NCI-H82 (cell line): Measurements from ENCODE around the gene MRPS18B.
A peak's percentile ranks its signal among the peaks of the same experiment; 100 is the strongest.
"Not testable (repeated sequence)": the region's sequence is repeated elsewhere in the genome, so short reads cannot be mapped to it uniquely, and the experiment has no call there.

Experiments used
- DNase-seq: peaks from one replicate; lab custom pipeline; 2025; lab: John Stamatoyannopoulos, UW

The MRPS18B gene

GRCh38 chr6:30643656-30644055 lies 26.0 kb downstream of the MRPS18B start:
- DNase-seq: no peak

GRCh38 chr6:30644769-30645168 lies 27.1 kb downstream of the MRPS18B start:
- no peak for DNase-seq

DNA sequence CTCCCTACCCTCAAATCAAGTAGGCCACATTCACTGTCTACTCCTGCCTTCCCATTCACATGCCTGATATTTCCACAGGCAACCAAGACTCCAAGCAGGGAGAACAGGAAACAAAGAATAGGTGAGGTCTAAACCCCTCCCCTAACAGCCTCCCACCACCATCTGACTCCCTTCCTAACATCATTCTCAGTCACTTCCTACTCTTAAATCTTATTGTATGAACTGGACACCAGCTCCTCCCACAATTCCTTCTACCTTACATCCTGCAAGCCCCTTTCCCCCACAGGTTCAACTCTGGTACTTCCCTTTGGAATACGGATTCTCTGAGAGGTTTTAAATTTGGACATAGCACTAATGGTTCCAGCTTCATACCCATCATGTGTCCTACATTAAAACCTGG lies 28.3 kb downstream of the MRPS18B start:
- peak; percentile 38 for DNase-seq

GRCh38 chr6:30646450-30647241 lies 29.0 kb downstream of the MRPS18B start, which contains the start of gene C6orf136:
TSS of gene C6orf136 (plus strand) at chr6:30647133. CDS start at chr6:30647232, 99 bp downstream.
- peak; percentile 97 for DNase-seq

DNA sequence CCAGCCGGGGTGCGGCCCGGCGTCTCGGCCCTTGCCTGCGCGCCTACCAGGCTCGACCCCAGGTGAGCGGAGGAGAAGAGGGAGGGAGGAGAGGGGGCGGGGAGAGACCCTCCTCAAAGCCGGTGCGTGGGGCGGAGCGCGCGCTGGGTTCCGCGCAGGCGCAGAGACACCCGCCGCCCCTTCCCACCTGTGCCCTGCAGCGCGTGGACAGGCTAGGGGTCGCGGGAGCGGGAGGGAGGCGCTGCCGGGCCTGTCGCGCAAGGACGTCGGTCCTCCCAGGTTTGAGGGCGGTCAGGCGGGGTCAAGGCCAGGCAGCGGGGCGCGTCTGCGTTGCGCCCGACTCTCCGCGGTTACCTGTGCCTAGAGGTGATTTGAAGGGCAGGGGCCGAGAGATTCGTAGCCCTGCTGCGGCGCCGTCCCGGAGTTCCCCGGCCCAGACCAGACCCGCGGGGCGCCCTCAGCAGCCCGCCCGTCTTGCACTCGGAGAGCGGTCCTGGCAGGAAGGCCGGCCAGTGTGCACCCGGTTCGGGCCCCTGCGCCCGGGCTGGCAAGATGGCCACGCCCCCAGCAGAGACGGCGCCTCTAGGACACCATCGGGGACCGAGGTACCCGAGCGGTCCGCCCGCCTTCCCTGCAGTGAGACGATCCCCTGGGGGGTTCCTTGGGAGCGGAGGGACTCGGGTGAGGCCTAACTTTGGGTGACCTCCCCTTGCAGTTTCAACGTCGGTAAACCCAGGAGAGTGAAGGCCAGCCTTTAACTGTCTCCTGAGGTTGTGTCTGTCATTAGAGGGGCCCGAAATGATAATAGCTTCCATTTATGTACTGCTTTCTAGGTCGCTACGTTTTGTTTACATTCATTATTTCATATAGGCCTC lies 29.8 kb downstream of the MRPS18B start:
- peak; percentile 96 for DNase-seq

DNA sequence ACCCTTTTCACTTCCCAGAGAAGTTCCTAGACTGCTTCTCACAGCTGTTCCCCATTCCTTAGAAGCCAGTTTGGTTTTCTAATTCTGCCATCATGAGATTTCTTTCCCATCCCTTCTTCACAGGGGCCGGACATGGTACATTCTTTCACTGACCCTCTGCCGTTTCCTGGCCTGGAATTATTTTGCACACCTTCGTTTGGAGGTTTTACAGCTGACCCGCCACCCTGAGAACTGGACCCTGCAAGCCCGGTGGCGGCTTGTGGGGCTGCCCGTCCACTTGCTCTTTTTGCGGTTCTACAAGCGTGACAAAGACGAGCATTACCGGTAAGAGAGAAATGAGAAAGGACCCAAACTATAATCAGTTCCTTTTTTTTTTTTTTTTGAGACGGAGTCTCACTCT lies 33.5 kb downstream of the MRPS18B start:
- no peak for DNase-seq

- no peak for DNase-seq
Observed at GRCh38 chr6:30654798-30655742, 37.4 kb downstream of the MRPS18B start.

DNA sequence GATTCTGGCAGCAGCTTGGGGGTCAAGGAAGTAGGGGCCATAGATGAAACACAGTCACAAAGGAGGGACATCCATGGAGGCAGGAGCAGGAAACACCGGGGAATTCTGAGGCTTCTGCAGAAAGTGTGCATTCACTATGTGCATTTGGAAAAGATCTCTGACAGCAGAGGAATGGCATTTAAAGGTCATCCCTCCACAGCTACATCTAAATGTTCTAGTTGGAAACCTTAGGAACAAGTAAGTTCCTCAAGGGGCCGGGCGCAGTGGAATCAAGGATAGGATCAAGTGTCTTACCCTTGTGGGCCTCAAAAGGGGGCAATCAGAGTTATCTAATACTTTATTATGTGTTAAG lies 38.1 kb downstream of the MRPS18B start:
- no peak for DNase-seq

- DNase-seq: no peak
Observed at GRCh38 chr6:30656513-30656912, 38.9 kb downstream of the MRPS18B start.

DNA sequence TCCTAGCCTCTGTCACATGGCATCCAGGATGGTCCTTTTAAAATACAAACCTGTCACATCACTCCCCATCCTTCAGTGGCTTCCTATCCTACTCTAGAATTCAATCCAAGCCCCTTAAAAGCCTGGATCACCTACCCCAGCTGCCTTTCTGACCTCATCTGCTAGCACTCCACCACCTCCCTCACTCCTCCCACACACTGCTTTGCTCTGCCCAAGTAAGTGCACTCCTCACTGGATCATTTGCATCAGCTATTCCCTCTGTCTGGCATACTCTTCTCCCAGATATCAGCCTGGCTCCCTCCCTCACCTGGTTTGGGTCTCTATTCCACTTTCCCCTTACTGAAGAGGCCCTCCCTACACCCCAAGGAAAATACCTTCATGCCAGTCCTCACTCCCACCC lies 39.8 kb downstream of the MRPS18B start:
- no peak for DNase-seq

- not testable (repeated sequence) for DNase-seq
Observed at GRCh38 chr6:30657922-30658321, 40.3 kb downstream of the MRPS18B start.

DNA sequence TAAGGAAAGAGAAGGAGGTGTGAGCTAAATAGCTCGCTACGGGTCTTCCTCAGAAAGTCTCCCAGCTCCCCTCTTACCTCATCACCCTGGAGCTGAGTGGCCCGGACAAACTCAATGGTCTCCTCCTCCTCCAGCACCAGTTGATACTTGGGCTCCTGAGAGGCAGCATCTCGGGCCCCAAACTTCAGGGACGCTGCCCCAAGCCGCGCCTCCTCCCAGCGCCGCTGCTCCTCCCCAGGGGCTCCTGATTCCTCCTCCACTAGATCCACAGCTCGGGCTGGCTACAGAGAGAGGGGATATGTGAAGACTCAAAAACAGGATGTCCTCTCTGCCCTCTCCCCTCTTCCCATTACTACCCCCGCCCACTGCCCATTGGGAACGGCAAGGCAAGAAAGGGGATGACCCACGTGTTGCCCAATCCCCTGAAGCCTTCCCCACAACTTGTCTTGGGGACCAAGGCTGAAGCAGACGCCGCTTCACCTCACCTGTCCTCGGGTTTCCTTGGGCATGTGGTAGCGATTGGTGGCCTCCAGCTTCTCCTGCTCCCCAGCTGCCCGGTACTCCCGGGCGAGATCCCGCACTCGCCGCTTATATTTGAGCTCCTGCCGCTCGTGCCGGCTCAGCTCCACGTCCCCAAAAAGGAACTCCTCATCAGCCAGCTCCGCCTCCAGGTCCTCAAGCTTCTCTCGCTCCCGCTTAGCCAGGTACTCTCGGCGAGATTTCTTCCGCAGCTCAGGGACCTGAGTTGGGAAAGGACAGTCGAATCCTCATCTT lies 47.5 kb downstream of the MRPS18B start:
- no peak for DNase-seq

- DNase-seq: not testable (repeated sequence)
Observed at GRCh38 chr6:30666300-30666699, 48.7 kb downstream of the MRPS18B start.

DNA sequence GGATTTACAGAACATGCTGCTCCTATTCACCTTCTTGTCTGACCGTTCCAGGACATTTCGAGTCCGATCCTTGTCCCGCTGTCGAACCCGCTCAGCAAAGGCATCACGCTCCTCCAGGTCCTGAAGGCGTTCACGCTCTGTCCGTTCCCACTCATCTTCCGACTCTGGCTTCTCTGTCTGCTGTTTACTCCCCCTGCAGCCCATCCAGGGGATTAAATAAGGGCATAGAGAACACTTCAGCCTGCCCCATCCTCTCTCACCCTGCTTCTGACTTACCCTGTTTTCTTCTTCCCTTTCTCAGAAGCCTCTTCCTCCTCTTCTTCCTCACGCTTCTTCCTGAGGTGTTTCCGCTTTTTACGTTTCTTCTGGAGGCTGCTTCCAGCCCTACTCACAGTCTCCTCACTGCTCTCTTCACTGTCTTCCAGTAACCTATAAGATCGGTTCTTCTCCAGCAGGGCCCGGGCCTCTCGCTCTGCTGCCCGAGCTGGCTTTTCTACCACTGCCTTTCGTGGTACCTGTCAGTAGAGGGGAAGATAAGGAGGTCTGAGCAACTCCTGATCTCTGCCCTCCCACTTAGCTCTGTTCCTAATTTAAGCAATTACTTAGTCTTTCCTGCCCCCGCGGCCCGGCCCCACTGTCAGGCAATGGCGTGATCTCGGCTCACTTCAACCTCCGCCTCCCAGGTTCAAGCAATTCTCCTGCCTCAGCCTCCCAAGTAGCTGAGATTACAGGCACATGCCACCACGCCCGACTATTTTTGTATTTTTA lies 53.3 kb downstream of the MRPS18B start:
- DNase-seq: peak; percentile 33

- peak; percentile 98 for DNase-seq
Observed at GRCh38 chr6:30672445-30673253, 55.0 kb downstream of the MRPS18B start, which contains the start of gene DHX16. TSS of gene DHX16 (minus strand) at chr6:30673006. CDS start at chr6:30672841, 165 bp downstream.
